Astrocyte (in vitro differentiated cells and primary cell): ENCODE measurements around the gene PRR5.

Experiments
- EZH2 ChIP-seq: IDR thresholded peaks from 2 replicates; pipeline ENCODE4 v1.6.1; 2012; ENCODE audit warnings: mild to moderate bottlenecking, low read length, inconsistent platforms; ENCODE audit not compliant: insufficient read depth
- TF ChIP-seq, protein P1 (sequence below): IDR thresholded peaks from 2 replicates; pipeline ENCODE4 v1.5.1; 2011; ENCODE audit warnings: low read depth, mild to moderate bottlenecking, inconsistent platforms, low read length, moderate library complexity; ENCODE audit not compliant: insufficient read depth

DNA sequence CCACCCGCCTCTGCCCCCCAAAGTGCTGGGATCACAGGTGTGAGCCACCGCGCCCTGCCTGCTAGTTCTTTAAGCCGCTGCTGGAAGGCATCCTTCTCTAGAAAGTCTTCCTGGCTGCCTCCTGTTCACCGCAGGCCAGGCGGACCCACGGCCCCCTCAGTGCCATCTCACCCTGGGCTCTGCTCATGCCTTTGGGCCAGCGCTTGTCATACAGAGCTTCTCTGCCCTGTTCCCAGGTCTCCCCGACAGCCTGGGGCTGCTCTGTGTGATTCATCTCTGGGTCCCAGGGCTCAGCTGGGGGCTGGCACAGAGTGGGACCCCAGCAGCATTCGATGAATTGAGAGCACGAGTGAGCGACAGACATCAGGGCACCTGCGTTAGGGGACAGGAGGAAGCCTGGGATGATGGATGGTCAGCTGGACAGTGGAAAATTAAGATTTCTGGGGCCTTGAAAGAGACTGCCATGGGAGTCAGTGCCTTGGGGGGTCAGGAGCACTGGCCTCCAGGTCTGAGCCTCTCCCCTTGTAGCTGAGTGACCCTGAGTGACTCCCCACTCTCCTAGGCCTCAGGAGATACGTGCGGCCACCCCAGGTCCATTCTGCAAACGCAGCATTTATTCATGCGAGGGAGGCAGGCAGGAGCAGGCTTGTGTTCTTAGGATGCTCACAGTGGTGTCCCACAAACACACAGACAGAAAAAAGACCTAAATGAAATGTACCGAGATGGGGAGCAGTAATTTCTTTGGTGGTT, 23.3 kb upstream of the PRR5 start:
- TF ChIP-seq, protein P1, sequence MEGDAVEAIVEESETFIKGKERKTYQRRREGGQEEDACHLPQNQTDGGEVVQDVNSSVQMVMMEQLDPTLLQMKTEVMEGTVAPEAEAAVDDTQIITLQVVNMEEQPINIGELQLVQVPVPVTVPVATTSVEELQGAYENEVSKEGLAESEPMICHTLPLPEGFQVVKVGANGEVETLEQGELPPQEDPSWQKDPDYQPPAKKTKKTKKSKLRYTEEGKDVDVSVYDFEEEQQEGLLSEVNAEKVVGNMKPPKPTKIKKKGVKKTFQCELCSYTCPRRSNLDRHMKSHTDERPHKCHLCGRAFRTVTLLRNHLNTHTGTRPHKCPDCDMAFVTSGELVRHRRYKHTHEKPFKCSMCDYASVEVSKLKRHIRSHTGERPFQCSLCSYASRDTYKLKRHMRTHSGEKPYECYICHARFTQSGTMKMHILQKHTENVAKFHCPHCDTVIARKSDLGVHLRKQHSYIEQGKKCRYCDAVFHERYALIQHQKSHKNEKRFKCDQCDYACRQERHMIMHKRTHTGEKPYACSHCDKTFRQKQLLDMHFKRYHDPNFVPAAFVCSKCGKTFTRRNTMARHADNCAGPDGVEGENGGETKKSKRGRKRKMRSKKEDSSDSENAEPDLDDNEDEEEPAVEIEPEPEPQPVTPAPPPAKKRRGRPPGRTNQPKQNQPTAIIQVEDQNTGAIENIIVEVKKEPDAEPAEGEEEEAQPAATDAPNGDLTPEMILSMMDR: no peak
- TF ChIP-seq EZH2: no peak
